Breast epithelium (tissue), 3 donors: ENCODE data around the gene ZDHHC16.

ENCODE experiments used
- CTCF ChIP-seq, 3 donors: fragments of 450-650 bp; IDR thresholded peaks; one replicate each; pipeline ENCODE4 v1.5.1; 2016 to 2017; ENCODE audit warnings: antibody characterized with exemption in 3 of 3, mild to moderate bottlenecking in 3 of 3, moderate library complexity in 3 of 3
- POLR2A ChIP-seq: fragments of 450-650 bp; IDR thresholded peaks from one replicate; pipeline ENCODE4 v1.6.1; 2016; ENCODE audit warnings: antibody characterized with exemption, mild to moderate bottlenecking, moderate library complexity

DNA sequence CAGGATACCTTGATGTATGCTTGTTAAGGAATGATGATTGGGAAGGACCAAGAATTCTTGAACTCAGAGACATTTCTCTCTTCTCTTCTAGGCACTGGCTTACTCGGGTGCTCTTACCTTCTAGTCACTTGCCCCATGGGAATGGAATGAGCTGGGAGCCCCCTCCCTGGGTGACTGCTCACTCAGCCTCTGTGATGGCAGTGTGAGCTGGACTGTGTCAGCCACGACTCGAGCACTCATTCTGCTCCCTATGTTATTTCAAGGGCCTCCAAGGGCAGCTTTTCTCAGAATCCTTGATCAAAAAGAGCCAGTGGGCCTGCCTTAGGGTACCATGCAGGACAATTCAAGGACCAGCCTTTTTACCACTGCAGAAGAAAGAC lies 10.7 kb downstream of the ZDHHC16 start:
- TF ChIP-seq POLR2A, result no peak
- TF ChIP-seq CTCF (IDR thresholded peaks at IDR 0.05), result no peak
